GM18861 (cell line): ENCODE results near the gene ATG9B.
"Not testable (repeated sequence)": the region's sequence is repeated elsewhere in the genome, so short reads cannot be mapped to it uniquely, and the experiment has no call there.

ENCODE experiments used
- ATAC-seq: cut with Tn5 transposase; IDR thresholded peaks from one replicate; pipeline ENCODE4 v1.9.1; 2021; ENCODE audit not compliant: unreplicated experiment

Gene ATG9B

GRCh38 chr7:151039850-151040548 is 15.7 kb upstream of the ATG9B start:
- ATAC-seq, result no peak

- peak; percentile 65 for ATAC-seq
Measured at GRCh38 chr7:151038951-151039849, 14.9 kb upstream of the ATG9B start.

GRCh38 chr7:151035902-151036301 is 11.6 kb upstream of the ATG9B start:
- ATAC-seq, result no peak

- ATAC-seq, result no peak
Measured at GRCh38 chr7:151035026-151035717, 10.9 kb upstream of the ATG9B start.

- no peak for ATAC-seq
Measured at GRCh38 chr7:151034312-151035025, 10.2 kb upstream of the ATG9B start.

GRCh38 chr7:151033864-151034249 is 9.6 kb upstream of the ATG9B start:
- ATAC-seq, result no peak

GRCh38 chr7:151032936-151033863 is 8.9 kb upstream of the ATG9B start:
- no peak for ATAC-seq

- ATAC-seq, result no peak
Measured at GRCh38 chr7:151031011-151031410, 6.7 kb upstream of the ATG9B start.

GRCh38 chr7:151028948-151029501 is 4.7 kb upstream of the ATG9B start:
- no peak for ATAC-seq

GRCh38 chr7:151028131-151028947 is 4.0 kb upstream of the ATG9B start, which contains the start of gene ABCB8:
TSS of gene ABCB8 (plus strand) at chr7:151028450. CDS start at chr7:151028516, 66 bp downstream.
- ATAC-seq, result peak; percentile 96

- ATAC-seq, result not testable (repeated sequence)
Measured at GRCh38 chr7:151027728-151028130, 3.4 kb upstream of the ATG9B start.

GRCh38 chr7:151026771-151027727 is 2.8 kb upstream of the ATG9B start:
- ATAC-seq, result not testable (repeated sequence)

GRCh38 chr7:151025924-151026671 is 1.8 kb upstream of the ATG9B start:
- ATAC-seq, result no peak

- no peak for ATAC-seq
Measured at GRCh38 chr7:151023232-151023631, 1.1 kb downstream of the ATG9B start.

- no peak for ATAC-seq
Measured at GRCh38 chr7:151020231-151020630, 4.1 kb downstream of the ATG9B start.

- no peak for ATAC-seq
Measured at GRCh38 chr7:151019130-151019447, 5.2 kb downstream of the ATG9B start.
